GM23338 (cell line): Measurements from ENCODE around the gene CLIP2. TPM values are rescaled to one million over a fixed set of nuclear protein-coding genes. Genes with fewer than 3 reads are reported as not detected.

Experiments used
- ATAC-seq: fragments of 200-7000 bp; cut with Tn5 transposase; 3 replicates; pipeline ENCODE4 v1.9.1; 2020
- DNase-seq: peaks from one replicate; pipeline ENCODE4 v3.0.0-alpha.2; 2015; ENCODE audit warnings: low spot score
- H2AFZ ChIP-seq: fragments of 200-600 bp; sonication (generic); 2 replicates; pipeline ENCODE4 v1.8.0; 2016; ENCODE audit warnings: antibody characterized with exemption, mild to moderate bottlenecking, moderate library complexity
- H3F3A ChIP-seq: fragments of 200-600 bp; sonication (generic); replicated peaks from 2 replicates; pipeline ENCODE4 v1.8.0; 2017; ENCODE audit warnings: antibody characterized with exemption, mixed run types, low read depth
- H3K27ac ChIP-seq: fragments of 200-600 bp; sonication (generic); 2 replicates; pipeline ENCODE4 v1.6.1; 2016; ENCODE audit warnings: low read depth
- H3K27me3 ChIP-seq: fragments of 200-600 bp; sonication (generic); 2 replicates; pipeline ENCODE4 v1.8.0; 2016; ENCODE audit warnings: mild to moderate bottlenecking, mixed run types, moderate library complexity; ENCODE audit not compliant: insufficient read depth
- H3K36me3 ChIP-seq: fragments of 200-600 bp; sonication (generic); 2 replicates; pipeline ENCODE4 v1.8.0; 2016; ENCODE audit warnings: mild to moderate bottlenecking; ENCODE audit not compliant: insufficient read depth
- H3K4me1 ChIP-seq: fragments of 200-600 bp; sonication (generic); 2 replicates; pipeline ENCODE4 v1.8.0; 2016; ENCODE audit warnings: mild to moderate bottlenecking, moderate library complexity; ENCODE audit not compliant: insufficient read depth
- H3K4me2 ChIP-seq: fragments of 200-600 bp; sonication (generic); 2 replicates; pipeline ENCODE4 v1.7.1; 2017; ENCODE audit warnings: mixed run types
- H3K4me3 ChIP-seq: fragments of 200-600 bp; sonication (generic); 2 replicates; pipeline ENCODE4 v1.6.1; 2016; ENCODE audit warnings: mixed run types
- H3K79me2 ChIP-seq: fragments of 200-600 bp; sonication (generic); replicated peaks from 2 replicates; pipeline ENCODE4 v1.8.0; 2017; ENCODE audit warnings: mild to moderate bottlenecking; ENCODE audit not compliant: insufficient read depth
- H3K9me2 ChIP-seq: fragments of 200-600 bp; sonication (generic); 2 replicates; pipeline ENCODE4 v1.8.0; 2017; ENCODE audit not compliant: insufficient read depth
- H4K20me1 ChIP-seq: fragments of 200-600 bp; sonication (generic); replicated peaks from 2 replicates; pipeline ENCODE4 v1.8.0; 2017; ENCODE audit warnings: mild to moderate bottlenecking; ENCODE audit not compliant: insufficient read depth
- H3K27ac Mint-ChIP-seq: 2 replicates; pipeline ENCODE4 v1.8.0; 2020; ENCODE audit warnings: inconsistent platforms, mild to moderate bottlenecking, moderate library complexity, mixed read lengths
- H3K27me3 Mint-ChIP-seq: 3 replicates; pipeline ENCODE4 v1.8.0; 2022; ENCODE audit warnings: low read depth, mild to moderate bottlenecking, moderate library complexity, mixed read lengths, inconsistent platforms; ENCODE audit not compliant: insufficient read depth, poor library complexity
- H3K36me3 Mint-ChIP-seq: 3 replicates; pipeline ENCODE4 v1.8.0; 2021; ENCODE audit warnings: low read depth, mild to moderate bottlenecking, inconsistent platforms, moderate library complexity, mixed read lengths
- H3K4me1 Mint-ChIP-seq: 3 replicates; pipeline ENCODE4 v1.8.0; 2020; ENCODE audit warnings: mild to moderate bottlenecking, inconsistent platforms, mixed read lengths
- H3K4me3 Mint-ChIP-seq: 3 replicates; pipeline ENCODE4 v1.8.0; 2021; ENCODE audit warnings: moderate library complexity, mild to moderate bottlenecking, inconsistent platforms, mixed read lengths
- H3K9me3 Mint-ChIP-seq: 3 replicates; pipeline ENCODE4 v1.8.0; 2020; ENCODE audit warnings: moderate library complexity, mild to moderate bottlenecking, inconsistent platforms, mixed read lengths
- EZH2 ChIP-seq: fragments of 200-600 bp; sonication (generic); IDR thresholded peaks from one replicate; pipeline ENCODE4 v1.8.0; 2017; ENCODE audit warnings: antibody characterized with exemption, mild to moderate bottlenecking, low read depth; ENCODE audit not compliant: unreplicated experiment
- POLR2AphosphoS5 ChIP-seq: IDR thresholded peaks from 2 replicates; pipeline ENCODE4 v1.6.1; 2016; ENCODE audit warnings: antibody characterized with exemption, low read depth
- ZNF114 ChIP-seq: fragments of 250-450 bp; sonication (Bioruptor Pico); IDR thresholded peaks from 2 replicates; pipeline ENCODE4 v1.5.0; 2020; ENCODE audit warnings: mild to moderate bottlenecking, moderate library complexity
- ZNF462 ChIP-seq: fragments of 250-450 bp; sonication (Bioruptor Pico); IDR thresholded peaks from 2 replicates; pipeline ENCODE4 v1.5.0; 2020; ENCODE audit warnings: mild to moderate bottlenecking, moderate library complexity
- polyA plus RNA-seq: library from polyadenylated mRNA; unstranded; fragments of >200 nt; fragmentation: Nextera tagmentation; extraction: Ambion mirVana; gene quantifications from 2 replicates; pipeline ENCODE4 v1.2.1, GENCODE V29; 2016
- total RNA-seq: library from RNA; depleted of rRNA; stranded (reverse); fragments of >200 nt; shearing (Covaris generic); gene quantifications from 2 replicates; pipeline ENCODE4 v1.2.3, GENCODE V29; 2014

CLIP2 gene
- total and polyA plus RNA-seq, 2 experiments from 2014 or later, result 8.1 to 51.9 TPM

- Mint-ChIP-seq H3K36me3 (no peaks in the 10 kb centered on the region; the same call in 2 of the 3 replicates), H3K27me3 (peaks cover 22% of the 10 kb centered on the region), H3K9me3 (no peaks in the 10 kb centered on the region), H3K4me3 (no peak overlapping the region; the same call in 2 of the 3 replicates), H3K4me1 (peaks cover 38% of the 10 kb centered on the region), H3K27ac (no peak overlapping the region)
- no peak for DNase-seq
- peaks cover 26% of the 10 kb centered on the region for H3K4me1 ChIP-seq
- no peak for ATAC-seq
- TF ChIP-seq POLR2AphosphoS5, result no peak
- no peak for TF ChIP-seq ZNF462 (CRISPR knock-in tag)
- TF ChIP-seq ZNF114 (CRISPR knock-in tag), result no peak
- TF ChIP-seq EZH2, result no peak
- peak overlapping the region; percentile 96; the same call in 1 of the 2 replicates for H3K4me2 ChIP-seq
- H3K79me2 ChIP-seq, result peaks cover 26% of the 10 kb centered on the region
- H3K36me3 ChIP-seq, result no peaks in the 10 kb centered on the region
- H3F3A ChIP-seq, result peaks cover 16% of the 10 kb centered on the region; the same call in 1 of the 2 replicates
- H3K9me2 ChIP-seq, result no peaks in the 10 kb centered on the region
- H3K27ac ChIP-seq, result no peak overlapping the region
- H3K27me3 ChIP-seq, result no peaks in the 10 kb centered on the region
- no peak overlapping the region for H3K4me3 ChIP-seq
- H2AFZ ChIP-seq, result no peak overlapping the region
- peaks cover 19% of the 10 kb centered on the region for H4K20me1 ChIP-seq
These were observed 1.7 kb upstream of the CLIP2 start for GRCh38 chr7:74287303-74288033.
